Left hindlimb (tissue), 1 donor: ENCODE data around the gene RRAGD.
"Not testable (repeated sequence)": the region's sequence is repeated elsewhere in the genome, so short reads cannot be mapped to it uniquely, and the experiment has no call there.

ENCODE experiments used
- DNase-seq: peaks from one replicate; pipeline ENCODE4 v3.0.0-alpha.2; 2018

The RRAGD gene

DNA sequence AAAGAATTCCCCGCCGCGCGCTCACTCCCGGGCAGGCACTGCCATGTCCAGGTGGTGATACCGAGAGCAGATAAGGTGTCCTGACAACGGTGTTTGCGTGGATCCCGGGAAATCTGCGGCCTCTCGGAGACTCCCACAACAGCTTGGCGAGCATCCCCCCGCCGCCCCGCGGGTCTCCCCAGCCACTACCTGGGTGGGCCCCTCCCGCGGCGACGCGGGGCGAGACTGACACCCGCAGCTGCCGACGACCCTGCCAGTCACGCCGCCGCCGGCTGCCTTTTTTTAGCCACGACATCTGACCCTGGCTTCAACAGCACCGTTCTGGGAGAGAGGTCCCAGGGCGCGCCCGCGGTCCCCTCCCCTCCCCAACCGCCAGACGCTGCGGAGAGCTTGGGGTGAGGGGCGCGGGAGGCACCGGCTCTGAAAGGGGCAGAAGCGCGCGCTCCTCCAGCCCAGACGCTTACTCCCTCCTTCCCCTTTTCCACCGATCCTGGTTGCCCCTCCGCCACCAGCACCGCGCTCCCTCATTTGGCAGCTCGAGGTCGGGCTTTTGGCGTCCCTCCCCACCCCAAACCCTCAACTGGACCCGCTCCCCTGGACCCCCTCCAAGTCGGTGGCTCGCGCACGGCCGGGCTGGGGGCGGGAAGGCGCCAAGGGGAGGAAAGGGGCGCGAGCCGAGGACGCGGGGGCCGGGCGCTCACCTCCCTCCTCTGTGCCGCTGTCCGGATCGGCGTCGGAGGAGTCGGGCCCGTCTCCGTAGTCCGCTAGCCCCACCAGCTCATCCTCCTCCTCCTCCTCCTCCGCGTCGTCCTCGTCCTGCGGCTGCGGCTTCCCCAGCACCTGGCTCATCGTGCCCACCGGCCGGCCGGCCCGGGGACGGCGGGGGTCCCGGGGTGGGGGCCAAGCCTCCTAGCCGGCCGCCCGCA is 665 bp downstream of the RRAGD start:
- DNase-seq: peak; percentile 67

DNA sequence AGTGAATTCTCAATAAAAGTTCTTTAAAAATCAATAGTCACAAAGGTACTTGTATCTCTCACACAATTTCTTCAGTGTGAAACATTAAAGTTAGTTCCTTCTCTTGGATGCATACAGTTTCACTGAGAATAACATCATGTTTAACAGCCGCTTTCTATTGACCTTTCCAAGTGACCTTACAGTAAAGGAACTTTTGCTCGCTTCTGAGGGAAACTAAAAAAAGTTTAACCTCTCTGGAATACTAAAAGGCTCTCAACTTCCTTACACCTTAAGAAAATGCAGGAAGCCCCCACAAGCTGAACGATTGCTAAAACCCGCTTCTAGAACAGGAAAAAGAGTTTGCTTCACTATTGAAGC is 1.3 kb downstream of the RRAGD start:
- DNase-seq: no peak

DNA sequence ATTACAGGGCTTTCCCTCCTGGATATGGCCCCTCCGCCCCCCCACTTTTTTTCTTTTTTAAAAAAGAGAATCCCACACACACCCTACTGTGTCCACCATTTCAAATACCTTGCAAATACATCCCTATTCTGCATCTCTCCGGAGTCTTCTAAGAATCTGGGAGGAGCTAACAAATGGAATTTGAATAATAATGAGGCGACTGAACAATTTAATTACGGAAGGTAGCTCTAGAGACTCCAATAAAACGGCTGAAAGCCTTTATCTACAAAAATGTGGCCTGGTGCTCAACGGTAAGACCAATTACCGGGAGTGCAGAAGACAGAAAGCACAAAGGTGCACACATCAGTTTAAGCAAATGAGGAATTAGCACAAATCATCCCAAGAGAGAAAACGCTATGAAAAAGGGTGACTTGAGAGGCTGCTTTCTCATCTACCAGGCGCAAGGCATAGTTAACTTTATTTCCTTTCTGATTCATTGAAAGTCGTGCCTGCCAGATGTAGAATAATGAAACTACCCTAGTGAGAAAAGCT is 1.8 kb downstream of the RRAGD start:
- DNase-seq: no peak

DNA sequence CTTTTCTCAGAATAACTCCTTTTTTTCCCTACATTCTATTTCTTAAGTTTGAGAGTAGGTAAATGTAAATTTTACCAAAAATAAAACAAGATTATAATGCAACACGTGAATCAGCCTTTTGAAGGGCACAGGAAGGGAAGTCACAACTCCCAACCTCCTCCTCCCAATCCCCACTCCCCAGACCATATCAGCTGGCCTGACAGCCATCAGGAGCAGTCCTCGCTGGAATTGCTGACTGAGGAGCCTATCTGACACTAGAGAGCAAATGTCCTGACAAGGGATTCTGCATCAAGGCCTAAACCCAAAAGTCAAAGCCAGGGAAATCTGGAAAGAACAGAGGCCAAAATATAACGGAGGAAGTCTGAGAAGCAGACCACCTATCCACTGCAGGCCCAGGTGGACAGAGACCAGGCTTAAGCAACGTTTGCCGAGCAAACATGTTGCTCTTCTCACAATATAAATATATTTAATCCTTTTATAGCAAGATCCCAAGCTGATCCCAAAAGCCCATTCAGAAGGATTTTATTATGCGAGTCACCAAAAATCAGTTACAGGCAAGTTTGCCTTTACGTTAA is 2.5 kb downstream of the RRAGD start:
- DNase-seq: no peak

- DNase-seq: no peak
These were observed 5.9 kb downstream of the RRAGD start for GRCh38 chr6:89406141-89406540.

DNA sequence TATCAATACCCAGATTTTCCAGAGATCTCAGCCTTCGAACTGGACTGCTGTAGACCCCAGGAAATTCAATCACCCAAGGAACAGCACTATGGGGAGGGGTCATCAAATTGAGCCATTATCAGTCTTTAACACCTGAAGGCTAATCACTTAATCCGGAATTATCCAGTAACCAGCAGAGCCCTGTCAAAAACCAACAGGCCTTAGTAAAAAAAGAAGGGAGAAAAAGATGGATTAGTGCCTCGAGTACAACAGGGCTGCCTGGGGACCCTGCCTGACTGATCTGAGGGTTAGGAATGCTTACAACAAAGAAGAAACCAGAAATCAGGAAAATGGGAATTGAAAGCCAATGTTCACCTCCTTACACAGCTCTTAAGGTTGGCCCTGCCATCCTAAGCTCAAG is 7.6 kb downstream of the RRAGD start:
- no peak for DNase-seq

GRCh38 chr6:89402776-89403175 is 9.3 kb downstream of the RRAGD start:
- DNase-seq: no peak

GRCh38 chr6:89400912-89401399 is 11.1 kb downstream of the RRAGD start:
- DNase-seq: no peak

GRCh38 chr6:89400050-89400449 is 12.0 kb downstream of the RRAGD start:
- DNase-seq: no peak

- DNase-seq: no peak
These were observed 13.1 kb downstream of the RRAGD start for GRCh38 chr6:89398762-89399525.

DNA sequence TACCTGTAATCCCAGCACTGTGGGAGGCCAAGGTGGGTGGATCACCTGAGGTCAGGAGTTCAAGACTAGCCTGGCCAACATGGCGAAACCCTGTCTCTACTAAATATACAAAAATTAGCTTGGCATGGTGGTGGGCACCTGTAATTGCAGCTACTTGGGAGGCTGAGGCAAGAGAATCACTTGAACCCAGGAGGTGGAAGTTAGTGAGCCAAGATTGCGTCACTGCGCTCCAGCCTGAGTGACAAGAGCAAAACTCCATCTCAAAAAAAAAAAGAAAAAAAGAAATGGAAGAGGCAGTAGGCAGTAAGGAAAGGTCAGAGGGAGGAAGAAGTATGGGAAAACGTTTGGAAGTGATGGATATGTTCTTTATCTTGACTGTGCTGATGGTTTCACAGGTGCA is 14.2 kb downstream of the RRAGD start:
- not testable (repeated sequence) for DNase-seq

DNA sequence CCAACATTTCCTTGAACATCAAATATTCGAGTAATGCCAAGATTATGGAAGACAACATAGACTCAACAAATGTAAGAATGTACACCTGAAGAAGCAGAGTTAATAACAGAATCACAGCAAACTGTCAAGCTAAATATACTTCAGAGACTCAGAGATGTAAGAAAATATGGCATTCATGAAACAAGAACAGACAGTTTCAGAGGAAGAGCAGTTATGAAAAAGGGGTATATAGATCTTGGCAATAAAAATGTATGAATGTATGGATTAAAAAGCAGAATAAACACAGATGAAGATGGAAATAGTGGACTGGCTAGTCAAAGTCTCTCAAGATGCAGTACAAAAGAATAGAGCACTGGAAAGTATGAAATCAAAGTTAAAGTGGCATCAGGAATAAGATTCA is 18.4 kb downstream of the RRAGD start:
- DNase-seq: no peak

GRCh38 chr6:89392823-89393222 is 19.2 kb downstream of the RRAGD start:
- no peak for DNase-seq

- DNase-seq: no peak
These were observed 23.2 kb downstream of the RRAGD start for GRCh38 chr6:89388846-89389245.

- DNase-seq: no peak
These were observed 24.4 kb downstream of the RRAGD start for GRCh38 chr6:89387516-89388201.

DNA sequence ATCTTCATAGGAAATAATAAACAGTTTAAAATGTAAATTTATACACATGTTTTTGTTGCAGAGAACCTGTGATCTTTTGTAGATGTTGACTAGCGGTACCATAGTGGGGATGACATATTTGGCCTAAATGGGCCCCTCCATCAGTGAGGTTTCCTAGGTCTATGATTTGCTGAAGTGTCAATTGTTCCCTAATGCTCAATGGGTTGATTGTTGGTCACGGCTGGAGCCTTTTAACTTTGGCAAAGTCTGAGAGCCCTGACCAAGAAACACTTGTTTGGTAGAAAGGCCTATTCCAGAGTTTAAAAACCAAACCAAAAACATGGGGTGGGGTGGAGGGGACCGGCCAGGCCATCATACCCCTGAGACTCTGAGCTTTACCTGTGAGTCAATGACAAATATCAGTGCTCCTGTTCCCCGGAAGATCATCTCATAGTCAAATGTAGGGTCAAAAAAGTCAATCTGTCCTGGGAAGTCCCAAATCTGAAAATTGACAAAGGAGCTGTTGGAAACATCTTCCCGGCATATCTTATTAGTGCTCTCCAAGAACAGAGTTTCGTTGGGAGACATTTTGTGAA is 25.1 kb downstream of the RRAGD start:
- DNase-seq: no peak

- no peak for DNase-seq
These were observed 26.2 kb downstream of the RRAGD start for GRCh38 chr6:89385846-89386245.

GRCh38 chr6:89385156-89385667 is 26.9 kb downstream of the RRAGD start:
- peak; percentile 37 for DNase-seq

GRCh38 chr6:89381031-89381430 is 31.0 kb downstream of the RRAGD start:
- DNase-seq: no peak

- no peak for DNase-seq
These were observed 32.8 kb downstream of the RRAGD start for GRCh38 chr6:89379281-89379680.

GRCh38 chr6:89378628-89379027 is 33.4 kb downstream of the RRAGD start:
- DNase-seq: no peak
